Loucy (cell line): ENCODE data around the gene DHDDS.

ENCODE experiments used
- CTCF ChIP-seq: fragments of 200-600 bp; sonication (generic); conservative IDR thresholded peaks from 2 replicates; pipeline ENCODE4 v1.5.1; 2014; ENCODE audit warnings: mild to moderate bottlenecking, antibody characterized with exemption, low read length
- EZH2phosphoT487 ChIP-seq: fragments of 200-600 bp; IDR thresholded peaks from 2 replicates; pipeline ENCODE4 v1.6.1; 2018; ENCODE audit warnings: antibody characterized with exemption, mild to moderate bottlenecking, moderate library complexity, borderline replicate concordance

- TF ChIP-seq EZH2phosphoT487 = no peak
- TF ChIP-seq CTCF = no peak
Observed at GRCh38 chr1:26516987-26517765, 85.1 kb downstream of the DHDDS start.
